GM10266 (cell line): ENCODE results near the gene MPPED1.

ENCODE experiments used
- DNase-seq: peaks from one replicate; pipeline ENCODE4 v3.0.0; 2012; ENCODE audit errors: extremely low spot score
- TF ChIP-seq, protein P1 (sequence below): IDR thresholded peaks from 2 replicates; pipeline ENCODE4 v1.5.1; 2012; ENCODE audit warnings: mild to moderate bottlenecking, low read depth; ENCODE audit not compliant: control insufficient read depth, insufficient read depth; ENCODE audit errors: missing control alignments

Gene MPPED1

DNA sequence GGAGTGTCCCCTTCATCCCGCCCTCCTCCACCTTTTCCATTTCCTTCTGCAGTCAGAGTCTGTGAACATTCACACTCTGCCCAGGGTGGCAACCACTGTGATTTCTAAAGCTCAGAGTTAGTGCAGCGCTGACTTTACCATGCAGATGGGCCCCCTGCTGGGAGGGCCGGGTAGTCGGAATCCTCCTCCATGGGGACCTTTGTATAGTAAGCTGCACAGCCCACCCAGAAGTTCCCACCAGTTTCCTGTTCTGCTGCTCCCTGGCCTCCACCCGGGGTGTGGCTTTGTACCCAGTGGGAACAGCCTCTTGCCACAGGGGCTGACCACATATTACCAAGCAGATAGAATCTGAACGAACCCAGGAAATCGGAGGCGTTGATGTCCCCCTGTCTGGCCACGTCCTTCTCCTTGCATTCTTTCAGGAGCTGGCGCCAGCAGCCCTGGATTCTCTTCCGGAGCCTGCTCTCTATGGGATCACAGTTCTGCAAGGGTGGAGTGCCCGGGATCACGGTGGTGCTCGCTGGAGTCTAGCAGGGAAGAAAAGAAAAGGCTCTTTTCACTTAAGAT lies 125.3 kb downstream of the MPPED1 start:
- no peak for DNase-seq
- TF ChIP-seq, protein P1, sequence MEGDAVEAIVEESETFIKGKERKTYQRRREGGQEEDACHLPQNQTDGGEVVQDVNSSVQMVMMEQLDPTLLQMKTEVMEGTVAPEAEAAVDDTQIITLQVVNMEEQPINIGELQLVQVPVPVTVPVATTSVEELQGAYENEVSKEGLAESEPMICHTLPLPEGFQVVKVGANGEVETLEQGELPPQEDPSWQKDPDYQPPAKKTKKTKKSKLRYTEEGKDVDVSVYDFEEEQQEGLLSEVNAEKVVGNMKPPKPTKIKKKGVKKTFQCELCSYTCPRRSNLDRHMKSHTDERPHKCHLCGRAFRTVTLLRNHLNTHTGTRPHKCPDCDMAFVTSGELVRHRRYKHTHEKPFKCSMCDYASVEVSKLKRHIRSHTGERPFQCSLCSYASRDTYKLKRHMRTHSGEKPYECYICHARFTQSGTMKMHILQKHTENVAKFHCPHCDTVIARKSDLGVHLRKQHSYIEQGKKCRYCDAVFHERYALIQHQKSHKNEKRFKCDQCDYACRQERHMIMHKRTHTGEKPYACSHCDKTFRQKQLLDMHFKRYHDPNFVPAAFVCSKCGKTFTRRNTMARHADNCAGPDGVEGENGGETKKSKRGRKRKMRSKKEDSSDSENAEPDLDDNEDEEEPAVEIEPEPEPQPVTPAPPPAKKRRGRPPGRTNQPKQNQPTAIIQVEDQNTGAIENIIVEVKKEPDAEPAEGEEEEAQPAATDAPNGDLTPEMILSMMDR = no peak

DNA sequence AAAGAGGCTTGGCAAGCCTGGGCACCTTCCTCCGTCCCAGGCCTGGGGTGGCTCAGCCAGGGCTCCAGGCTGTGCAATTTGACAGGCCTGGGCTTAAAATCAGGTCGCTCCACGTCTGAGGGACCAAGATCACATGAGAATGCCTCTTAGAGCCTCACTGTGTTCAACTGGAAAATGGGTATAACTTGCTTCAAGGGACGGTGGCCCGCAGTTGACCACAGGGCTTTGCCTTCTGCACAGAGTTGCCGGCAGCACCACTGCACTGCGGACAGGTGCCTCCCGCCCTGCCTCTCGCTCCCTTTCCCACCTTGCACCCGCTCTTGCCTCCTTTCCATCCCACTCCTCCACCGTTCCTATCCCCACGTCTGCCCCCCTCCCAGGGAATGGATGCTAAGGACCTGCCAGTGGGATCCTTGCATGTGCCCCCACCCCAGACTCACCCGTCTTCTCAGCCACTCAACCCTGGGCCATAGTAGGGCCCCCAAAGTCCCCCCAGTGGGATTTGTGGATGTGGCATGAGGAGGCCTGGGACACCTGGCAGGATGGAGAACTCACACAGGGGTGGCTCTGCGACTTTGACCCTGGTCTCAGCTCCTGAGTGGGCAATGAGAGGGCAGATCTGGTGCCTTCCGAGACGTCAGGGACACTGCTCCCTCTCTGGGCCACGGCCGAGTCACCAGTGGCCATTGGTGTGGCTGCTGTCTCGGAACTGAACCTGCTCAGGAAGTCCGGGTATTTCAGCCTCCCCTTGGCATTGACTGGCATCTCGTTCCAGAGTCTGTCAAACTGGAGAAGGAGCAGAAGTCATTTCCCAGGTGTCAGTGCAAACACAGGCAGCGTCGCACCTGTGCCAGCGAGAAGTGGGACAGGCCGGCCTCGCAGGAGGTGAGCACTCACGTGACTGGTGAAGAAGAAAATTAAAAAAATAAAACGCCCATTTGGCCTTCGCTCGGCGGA lies 128.0 kb downstream of the MPPED1 start:
- TF ChIP-seq, protein P1 = no peak
- no peak for DNase-seq

DNA sequence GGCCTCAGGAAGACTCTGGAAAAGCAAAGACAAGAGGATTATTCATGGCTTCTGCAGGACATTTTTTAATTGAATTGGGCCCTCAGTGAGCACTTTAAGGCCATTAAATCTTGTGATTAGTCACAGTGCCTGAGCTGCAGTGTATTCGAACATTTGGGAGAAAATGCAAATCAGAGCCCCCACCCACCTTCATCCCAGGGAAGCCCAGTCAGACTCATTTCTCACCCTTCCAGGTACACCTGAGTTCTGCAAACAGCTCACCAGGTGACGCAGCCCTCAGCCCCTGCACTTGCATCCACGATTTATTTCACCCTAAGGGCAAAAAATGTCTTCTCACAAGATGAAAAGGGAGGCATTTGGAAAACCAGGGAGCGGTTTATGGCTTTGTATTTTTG lies 128.7 kb downstream of the MPPED1 start:
- TF ChIP-seq, protein P1 = no peak
- DNase-seq = no peak

GRCh38 chr22:43541022-43541421 lies 129.2 kb downstream of the MPPED1 start:
- no peak for DNase-seq
- TF ChIP-seq, protein P1 = no peak

- TF ChIP-seq, protein P1 = no peak
- no peak for DNase-seq
Observed at GRCh38 chr22:43541462-43542407, 129.9 kb downstream of the MPPED1 start.

DNA sequence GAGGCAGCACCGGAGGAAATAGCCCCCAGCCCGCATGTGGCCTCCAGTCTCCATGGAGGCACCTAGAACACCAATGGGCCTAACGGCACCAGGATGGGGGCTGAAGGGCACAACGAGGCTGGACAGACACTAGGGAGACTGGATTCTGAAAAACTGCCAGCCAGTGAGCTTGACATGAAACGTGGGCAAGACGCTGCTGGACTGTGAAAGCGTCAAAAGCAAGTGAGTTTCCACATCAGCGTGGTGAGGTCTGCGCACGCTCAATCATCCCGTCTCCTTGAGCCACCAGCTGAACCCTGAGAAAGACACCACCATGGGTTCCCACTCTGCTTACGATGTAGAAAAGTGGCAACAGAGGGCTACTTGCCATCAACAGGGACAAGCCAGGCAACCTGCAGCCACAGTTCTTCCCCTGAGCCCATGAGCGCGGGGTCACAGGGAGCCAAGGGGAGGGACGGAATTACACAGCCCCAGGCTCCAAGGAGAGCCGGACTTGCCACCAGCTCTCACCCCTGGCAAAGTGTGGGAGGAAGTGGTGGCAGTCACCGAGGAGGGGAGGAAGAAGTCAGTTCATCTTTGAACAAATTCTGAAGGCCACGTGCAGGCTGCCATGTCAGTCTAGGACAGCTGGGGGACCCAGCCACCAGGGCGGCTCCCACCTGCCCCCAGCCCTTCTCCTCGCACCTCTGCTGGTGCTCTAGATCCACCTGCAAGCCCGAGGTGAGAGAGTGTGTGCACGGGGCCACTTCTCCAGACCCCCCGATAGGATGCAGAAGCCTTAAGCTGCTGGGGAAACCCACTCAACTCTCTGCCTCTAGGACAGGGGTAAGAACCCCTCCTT lies 131.1 kb downstream of the MPPED1 start:
- no peak for DNase-seq
- TF ChIP-seq, protein P1 = no peak
